Renal cortex interstitium (tissue), 15 donors: ENCODE results near the gene ZNF799. TPM values are rescaled to one million over a fixed set of nuclear protein-coding genes. Genes with fewer than 3 reads are reported as not detected.
A peak's percentile ranks its signal among the peaks of the same experiment; 100 is the strongest.
"Not testable (repeated sequence)": the region's sequence is repeated elsewhere in the genome, so short reads cannot be mapped to it uniquely, and the experiment has no call there.

Source experiments
- DNase-seq, 11 donors: peaks; one replicate each; pipeline ENCODE4 v3.0.0-alpha.2; 2013; ENCODE audit warnings: low read depth in 9 of 11, low spot score in 4 of 11; ENCODE audit errors: extremely low read depth in 1 of 11
- long read RNA-seq, 16 experiments: transcript quantifications; one replicate each; lab custom pipeline, GENCODE V29; 2026
- polyA plus RNA-seq, 3 donors: library from polyadenylated mRNA; unstranded; fragments of 120-200 nt; gene quantifications; one replicate each; pipeline ENCODE4 v1.2.1, GENCODE V29; 2013; ENCODE audit not compliant: insufficient read length in 3 of 3

ZNF799 gene
- 1 to 10 TPM; 6.4 to 7.4 (median 7.4) TPM for polyA plus RNA-seq
- long read RNA-seq, donor 1, result 0 reads
- long read RNA-seq, donor 2, result 0 reads
- long read RNA-seq, donor 3, full-length matches to known transcripts, result 3 of 3 reads
- long read RNA-seq, donor 3, partial matches to known transcripts, result 0 of 3 reads
- long read RNA-seq, donor 3, other reads (novel, unspliced or antisense), result 0 of 3 reads
- long read RNA-seq, donor 4, partial matches to known transcripts, result 0 of 2 reads
- long read RNA-seq, donor 4, other reads (novel, unspliced or antisense), result 0 of 2 reads
- long read RNA-seq, donor 5, result 0 reads
- long read RNA-seq, donor 6, partial matches to known transcripts, result 0 of 3 reads
- long read RNA-seq, donor 6, other reads (novel, unspliced or antisense), result 0 of 3 reads
- long read RNA-seq, donor 7, partial matches to known transcripts, result 0 of 1 reads
- long read RNA-seq, donor 7, other reads (novel, unspliced or antisense), result 0 of 1 reads
- long read RNA-seq, donor 8, result 0 reads
- long read RNA-seq, donor 9, partial matches to known transcripts, result 0 of 2 reads
- long read RNA-seq, donor 9, other reads (novel, unspliced or antisense), result 0 of 2 reads
- long read RNA-seq, donor 10, full-length matches to known transcripts, result 6 of 6 reads
- long read RNA-seq, donor 10, partial matches to known transcripts, result 0 of 6 reads
- long read RNA-seq, donor 10, other reads (novel, unspliced or antisense), result 0 of 6 reads
- long read RNA-seq, donor 11, result 0 reads
- long read RNA-seq, donor 12, partial matches to known transcripts, result 0 of 1 reads
- long read RNA-seq, donor 12, other reads (novel, unspliced or antisense), result 0 of 1 reads
- long read RNA-seq, donor 13, result 0 reads
- long read RNA-seq, donor 14, partial matches to known transcripts, result 0 of 1 reads
- long read RNA-seq, donor 14, other reads (novel, unspliced or antisense), result 0 of 1 reads
- long read RNA-seq, donor 15, result 0 reads
- long read RNA-seq, donor 16, full-length matches to known transcripts, result 5 of 5 reads
- long read RNA-seq, donor 16, partial matches to known transcripts, result 0 of 5 reads
- long read RNA-seq, donor 16, other reads (novel, unspliced or antisense), result 0 of 5 reads

- DNase-seq, result peak; percentile 81 to 94 (median 89)
Measured at GRCh38 chr19:12400633-12401502, at the start of gene ZNF799. Gene ZNF799 (minus strand): TSS chr19:12401271. CDS start chr19:12401070, 201 bp downstream.

- no peak for DNase-seq
Measured at GRCh38 chr19:12450844-12451243, 49.8 kb upstream of the ZNF799 start.

DNA sequence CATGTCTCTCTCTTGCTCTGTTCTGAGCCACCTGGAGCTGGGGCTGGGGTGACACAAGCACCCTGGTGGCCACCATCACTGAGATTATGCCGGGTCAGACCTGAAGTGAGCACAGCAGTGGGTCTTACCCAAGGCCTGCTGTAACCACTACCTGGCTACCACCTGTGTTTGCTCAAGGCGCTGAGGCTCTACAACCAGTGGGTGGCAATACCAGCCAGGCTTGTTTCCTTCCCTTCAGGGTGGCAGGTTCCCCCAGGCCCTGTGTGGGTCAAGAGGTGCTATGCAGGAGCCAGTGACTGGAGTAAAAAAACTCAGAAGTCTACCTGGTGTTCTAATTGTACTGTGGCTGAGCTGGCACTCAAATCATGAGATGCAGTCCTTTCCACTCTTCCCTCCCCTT, 47.7 kb upstream of the ZNF799 start:
- no peak for DNase-seq

GRCh38 chr19:12440541-12441316, 39.7 kb upstream of the ZNF799 start, which contains the start of gene ZNF443:
Gene ZNF443 (minus strand): TSS chr19:12441021. CDS start chr19:12440914, 107 bp downstream.
- peak; percentile 91 to 98 (median 95) for DNase-seq

- DNase-seq, result peak in 6 of 11 donors; percentile 3 to 15 (median 9)
Measured at GRCh38 chr19:12439686-12440540, 38.8 kb upstream of the ZNF799 start.

GRCh38 chr19:12430726-12431299, 29.7 kb upstream of the ZNF799 start:
- not testable (repeated sequence) for DNase-seq

DNA sequence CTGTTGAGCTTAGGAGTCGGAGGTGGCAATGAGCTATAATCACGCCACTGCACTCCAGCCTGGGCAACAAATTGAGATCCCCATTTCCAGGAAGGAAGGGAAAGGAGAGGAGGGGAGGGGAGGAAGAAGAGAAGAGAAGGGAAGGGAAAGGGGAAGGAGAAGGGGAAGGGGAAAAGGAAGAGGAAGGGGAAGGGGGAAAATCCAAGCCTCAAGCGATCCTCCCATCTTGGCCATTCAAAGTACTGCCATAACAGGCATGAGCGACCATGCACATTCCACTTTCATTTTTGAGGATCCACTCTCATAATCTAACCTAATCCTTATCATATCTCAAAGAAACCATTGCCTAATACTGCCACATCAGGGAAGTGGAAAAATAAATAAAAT, 24.8 kb upstream of the ZNF799 start:
- DNase-seq, result no peak

DNA sequence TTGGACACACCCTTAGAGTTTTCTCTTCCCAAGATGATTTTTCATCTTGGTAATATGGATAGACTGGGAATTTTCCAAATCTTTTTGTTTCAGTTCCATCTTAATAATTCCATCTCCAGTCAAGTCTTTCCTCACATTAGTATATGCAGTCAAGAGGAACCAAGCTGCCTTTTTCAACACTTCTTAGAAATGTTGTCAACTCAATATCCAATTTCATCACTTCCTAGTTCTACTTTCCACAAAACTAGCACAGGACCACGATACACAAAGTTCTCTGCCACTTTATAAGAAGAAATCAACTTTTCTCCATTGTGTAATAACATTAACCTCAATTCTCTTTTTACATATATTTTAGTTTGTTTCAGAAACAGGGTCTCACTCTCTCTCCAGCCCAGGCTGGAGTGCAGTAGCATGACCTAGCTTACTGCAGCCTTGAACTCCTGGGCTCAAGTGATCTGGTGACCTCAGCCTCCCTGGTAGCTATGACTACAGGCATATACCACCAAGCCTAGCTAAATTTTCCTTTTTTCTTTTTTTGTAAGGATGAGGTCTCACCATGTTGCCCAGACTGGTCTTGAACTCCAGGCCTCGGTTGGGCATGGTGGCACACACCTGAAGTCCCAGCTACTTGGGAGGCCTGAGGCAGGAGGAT, 24.3 kb upstream of the ZNF799 start:
- no peak for DNase-seq

GRCh38 chr19:12417273-12417672, 16.2 kb upstream of the ZNF799 start:
- not testable (repeated sequence) for DNase-seq

- DNase-seq, result no peak
Measured at GRCh38 chr19:12411893-12412292, 10.8 kb upstream of the ZNF799 start.

DNA sequence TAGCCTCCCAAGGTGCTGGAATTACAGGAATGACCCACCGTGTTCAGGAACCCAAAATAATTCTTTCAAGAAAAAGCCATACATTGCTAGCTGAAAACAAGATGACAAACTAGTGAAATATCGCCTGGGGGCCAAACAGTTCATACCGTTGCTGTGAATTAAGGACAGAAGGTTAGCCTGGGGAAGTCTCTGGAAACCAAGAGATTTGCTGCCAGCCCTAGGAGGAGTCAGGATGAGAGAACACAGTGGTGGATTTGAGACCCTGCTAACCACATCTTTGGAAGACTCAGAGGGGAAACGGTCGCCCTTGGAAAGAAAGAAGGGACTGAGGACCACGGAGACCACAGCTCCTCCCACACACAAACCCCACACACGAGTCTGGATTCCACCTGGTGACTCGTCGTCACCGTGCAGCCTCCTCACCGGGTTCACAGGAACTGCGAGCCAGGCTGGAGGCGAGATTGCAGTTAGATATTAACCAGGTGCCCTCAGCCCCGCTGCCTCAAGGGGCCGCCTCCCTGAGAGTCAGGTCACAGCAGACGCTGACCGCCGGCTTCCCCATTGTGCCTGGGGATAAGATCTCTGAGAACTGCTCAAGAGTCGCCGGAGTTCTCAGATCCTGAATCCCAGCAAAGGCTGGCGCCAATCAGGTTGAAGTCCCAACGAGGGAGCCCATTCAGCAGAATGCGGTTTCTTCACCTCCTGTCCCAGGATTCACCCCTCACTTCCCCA, 1.0 kb downstream of the ZNF799 start:
- DNase-seq, result peak in 8 of 11 donors; percentile 4 to 22 (median 12)

- not testable (repeated sequence) for DNase-seq
Measured at GRCh38 chr19:12391148-12391547, 9.9 kb downstream of the ZNF799 start.

DNA sequence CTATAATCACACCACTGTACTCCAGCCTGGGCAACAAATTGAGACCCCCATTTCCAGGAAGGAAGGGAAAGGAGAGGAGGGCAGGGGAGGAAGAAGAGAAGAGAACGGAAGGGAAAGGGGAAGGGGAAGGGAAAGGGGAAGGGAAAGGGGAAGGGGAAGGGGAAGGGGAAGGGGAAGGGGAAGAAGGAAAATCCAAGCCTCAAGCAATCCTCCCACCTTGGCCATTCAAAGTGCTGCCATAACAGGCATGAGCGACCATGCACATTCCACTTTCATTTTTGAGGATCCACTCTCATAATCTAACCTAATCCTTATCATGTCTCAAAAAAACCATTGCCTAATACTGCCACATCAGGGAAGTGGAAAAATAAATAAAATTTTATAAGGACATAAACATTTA, 14.7 kb downstream of the ZNF799 start:
- DNase-seq, result not testable (repeated sequence)

DNA sequence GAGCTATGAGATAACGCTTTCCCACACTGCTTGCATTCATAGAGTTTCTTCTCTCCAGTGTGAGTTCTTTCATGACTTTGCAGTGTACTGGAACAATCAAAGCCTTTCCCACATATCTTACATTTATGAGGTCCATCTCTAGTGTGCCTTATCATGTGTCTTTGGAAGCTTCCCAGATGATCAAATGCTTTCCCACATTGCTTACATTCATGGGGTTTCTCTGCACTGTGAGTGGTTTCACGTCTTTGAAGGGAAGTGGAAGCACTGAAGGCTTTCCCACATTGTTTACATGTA, 20.7 kb downstream of the ZNF799 start:
- no peak for DNase-seq

DNA sequence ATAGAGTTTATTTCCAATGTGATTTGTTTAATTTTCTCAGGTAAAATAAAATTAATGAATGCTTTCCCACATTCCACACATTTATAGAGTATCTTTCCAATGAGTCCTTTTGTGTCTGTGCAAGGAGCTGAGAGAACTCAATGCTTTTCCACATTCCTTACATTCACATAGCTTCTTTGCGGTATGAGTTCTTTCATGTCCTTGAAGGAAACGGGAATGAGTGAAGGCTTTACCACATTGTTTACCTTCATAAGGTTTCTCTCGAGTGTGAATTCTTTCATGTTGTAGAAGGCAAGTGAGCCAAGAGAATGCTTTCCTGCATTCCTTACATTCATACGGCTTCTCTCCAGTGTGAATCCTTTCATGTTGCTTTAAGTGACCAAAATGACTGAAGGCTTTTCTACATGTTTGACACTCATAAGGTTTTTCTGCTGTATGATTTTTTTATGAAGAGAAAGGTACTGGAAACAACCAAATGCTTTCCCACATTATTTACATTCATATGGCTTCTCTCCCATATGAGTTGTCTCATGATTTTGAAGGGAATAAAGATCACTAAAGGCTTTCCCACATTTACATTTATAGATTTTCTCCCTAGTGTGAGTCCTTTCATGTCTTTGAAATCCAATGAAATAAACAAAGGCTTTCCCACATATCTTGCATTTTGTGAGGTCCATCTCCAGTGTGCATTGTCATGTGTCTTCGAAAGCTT, 21.2 kb downstream of the ZNF799 start:
- no peak for DNase-seq
